ENCODE data around the gene WDFY2.

- no peak for TF ChIP-seq CTCF (IDR thresholded peaks at IDR 0.05; ENCODE audit: poor library complexity, severe bottlenecking)
- no peak for TF ChIP-seq EP300 (conservative IDR thresholded peaks at IDR 0.05; ENCODE audit: poor library complexity, severe bottlenecking)
- no peak for TF ChIP-seq RAD21 (conservative IDR thresholded peaks at IDR 0.05)
- TF ChIP-seq EZH2 (IDR thresholded peaks at IDR 0.05; ENCODE audit: borderline replicate concordance, insufficient read depth, low read length, poor library complexity, severe bottlenecking) = no peak
- no peak for TF ChIP-seq REST (IDR thresholded peaks at IDR 0.05; ENCODE audit: borderline replicate concordance)
- no peak for TF ChIP-seq TAF1 (IDR thresholded peaks at IDR 0.05; ENCODE audit: low read depth)
- no peak for TF ChIP-seq POLR2AphosphoS5 (IDR thresholded peaks at IDR 0.05)
- TF ChIP-seq MXI1 (conservative IDR thresholded peaks at IDR 0.05; ENCODE audit: poor library complexity, severe bottlenecking) = no peak
- TF ChIP-seq SMC3 (conservative IDR thresholded peaks at IDR 0.05; ENCODE audit: poor library complexity) = no peak
Observed at GRCh38 chr13:51730927-51731326, 146.7 kb downstream of the WDFY2 start.
